KMS-11 (cell line): ENCODE results near the gene ENTREP3.

Experiments used
- H2AFZ ChIP-seq: fragments of 200-600 bp; sonication (generic); 2 replicates; pipeline ENCODE4 v1.6.1; 2016; ENCODE audit warnings: antibody characterized with exemption, mixed run types, low read depth
- H3K27ac ChIP-seq: fragments of 200-600 bp; sonication (generic); 2 replicates; pipeline ENCODE4 v1.6.1; 2016; ENCODE audit warnings: mild to moderate bottlenecking, mixed run types
- H3K27me3 ChIP-seq: fragments of 200-600 bp; sonication (generic); 2 replicates; pipeline ENCODE4 v1.6.1; 2017; ENCODE audit warnings: mild to moderate bottlenecking, low read depth, mixed run types, moderate library complexity; ENCODE audit not compliant: insufficient read depth
- H3K36me3 ChIP-seq: fragments of 200-600 bp; sonication (generic); 2 replicates; pipeline ENCODE4 v1.6.1; 2017; ENCODE audit warnings: mild to moderate bottlenecking, mixed run types; ENCODE audit not compliant: insufficient read depth
- H3K4me1 ChIP-seq: fragments of 200-600 bp; sonication (generic); 2 replicates; pipeline ENCODE4 v1.6.1; 2016; ENCODE audit warnings: mild to moderate bottlenecking, low read depth, mixed run types; ENCODE audit not compliant: poor library complexity, severe bottlenecking
- H3K4me2 ChIP-seq: fragments of 200-600 bp; sonication (generic); 2 replicates; pipeline ENCODE4 v1.7.0; 2016; ENCODE audit warnings: mild to moderate bottlenecking, mixed run types
- H3K4me3 ChIP-seq: fragments of 200-600 bp; sonication (generic); IDR thresholded peaks from 2 replicates; pipeline ENCODE4 v1.6.1; 2017; ENCODE audit warnings: low read depth, low read length, mixed read lengths; ENCODE audit not compliant: insufficient read depth
- H3K79me2 ChIP-seq: fragments of 200-600 bp; sonication (generic); 2 replicates; pipeline ENCODE4 v1.6.1; 2016; ENCODE audit warnings: low read depth, mixed run types; ENCODE audit not compliant: insufficient read depth
- H3K9ac ChIP-seq: fragments of 200-600 bp; sonication (generic); 2 replicates; pipeline ENCODE4 v1.6.1; 2016; ENCODE audit warnings: mild to moderate bottlenecking, mixed run types
- H4K20me1 ChIP-seq: fragments of 200-600 bp; sonication (generic); 2 replicates; pipeline ENCODE4 v1.6.1; 2016; ENCODE audit warnings: mild to moderate bottlenecking, mixed run types; ENCODE audit not compliant: insufficient read depth
- TF ChIP-seq, protein P1 (sequence below): fragments of 200-600 bp; sonication (generic); conservative IDR thresholded peaks from 2 replicates; pipeline ENCODE4 v1.6.1; 2017; ENCODE audit warnings: low read depth, mild to moderate bottlenecking, antibody characterized with exemption, low read length, moderate library complexity, mixed read lengths

The ENTREP3 gene

DNA sequence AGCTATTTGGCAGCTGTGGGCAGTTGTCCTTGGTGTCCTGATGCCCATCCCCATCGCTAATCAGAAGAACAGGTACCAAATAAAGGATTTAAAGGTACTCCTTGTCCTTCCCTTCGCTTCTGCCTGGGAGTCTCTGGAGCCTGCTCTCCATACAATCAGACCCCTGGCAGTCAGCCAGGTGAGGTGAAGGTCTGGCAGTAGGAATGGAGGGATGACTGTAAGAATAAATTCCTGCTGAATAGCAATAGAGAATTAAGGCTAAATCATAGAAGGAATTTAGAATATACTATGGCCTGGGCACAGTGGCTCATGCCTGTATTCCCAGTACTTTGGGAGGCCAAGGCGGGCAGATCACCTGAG is 56.8 kb downstream of the ENTREP3 start:
- Histone ChIP-seq H4K20me1 (no peaks in the 10 kb centered on the region), H3K79me2 (no peaks in the 10 kb centered on the region), H3K4me2 (no peak overlapping the region), H3K27ac (no peak overlapping the region), H3K4me1 (peaks cover 16% of the 10 kb centered on the region), H2AFZ (no peak overlapping the region), H3K9ac (no peak overlapping the region), H3K36me3 (no peaks in the 10 kb centered on the region), H3K4me3 (no peak overlapping the region), H3K27me3 (0 out of 2 replicates have a peak, but pooled peaks cover 4% of the 10 kb centered on the region)
- TF ChIP-seq, protein P1, sequence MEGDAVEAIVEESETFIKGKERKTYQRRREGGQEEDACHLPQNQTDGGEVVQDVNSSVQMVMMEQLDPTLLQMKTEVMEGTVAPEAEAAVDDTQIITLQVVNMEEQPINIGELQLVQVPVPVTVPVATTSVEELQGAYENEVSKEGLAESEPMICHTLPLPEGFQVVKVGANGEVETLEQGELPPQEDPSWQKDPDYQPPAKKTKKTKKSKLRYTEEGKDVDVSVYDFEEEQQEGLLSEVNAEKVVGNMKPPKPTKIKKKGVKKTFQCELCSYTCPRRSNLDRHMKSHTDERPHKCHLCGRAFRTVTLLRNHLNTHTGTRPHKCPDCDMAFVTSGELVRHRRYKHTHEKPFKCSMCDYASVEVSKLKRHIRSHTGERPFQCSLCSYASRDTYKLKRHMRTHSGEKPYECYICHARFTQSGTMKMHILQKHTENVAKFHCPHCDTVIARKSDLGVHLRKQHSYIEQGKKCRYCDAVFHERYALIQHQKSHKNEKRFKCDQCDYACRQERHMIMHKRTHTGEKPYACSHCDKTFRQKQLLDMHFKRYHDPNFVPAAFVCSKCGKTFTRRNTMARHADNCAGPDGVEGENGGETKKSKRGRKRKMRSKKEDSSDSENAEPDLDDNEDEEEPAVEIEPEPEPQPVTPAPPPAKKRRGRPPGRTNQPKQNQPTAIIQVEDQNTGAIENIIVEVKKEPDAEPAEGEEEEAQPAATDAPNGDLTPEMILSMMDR = no peak

DNA sequence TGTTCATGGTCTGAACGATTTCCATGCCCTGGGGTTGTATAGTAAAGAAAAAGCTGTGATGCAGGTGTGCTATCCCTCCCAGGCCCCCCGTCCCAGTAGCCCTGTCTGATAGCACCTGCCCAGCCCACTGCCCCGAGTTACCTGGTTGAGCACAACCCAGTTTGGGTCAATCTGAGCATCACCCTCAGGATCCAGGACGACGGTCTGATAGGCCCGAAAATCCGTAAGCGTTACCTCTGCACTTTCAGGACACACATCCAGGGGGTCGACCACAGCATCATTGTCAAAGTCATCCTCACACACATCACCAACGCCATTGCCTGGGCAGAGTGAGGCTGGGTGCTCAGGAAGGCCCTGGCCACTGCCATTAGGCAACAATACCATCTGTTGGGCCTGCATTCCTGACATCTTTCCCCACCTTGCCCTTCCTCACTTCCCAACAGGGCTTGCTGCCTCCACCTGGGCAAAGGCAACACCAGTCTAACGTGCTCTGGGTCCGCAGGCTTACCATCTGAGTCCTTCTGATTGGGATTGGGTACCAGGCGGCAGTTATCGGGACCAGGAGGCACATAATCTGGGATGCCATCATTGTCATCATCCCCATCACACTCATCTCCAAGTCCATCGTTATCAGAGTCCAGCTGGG is 57.3 kb downstream of the ENTREP3 start:
- TF ChIP-seq, protein P1 = no peak
- Histone ChIP-seq H3K4me3 (no peak overlapping the region), H3K36me3 (no peaks in the 10 kb centered on the region), H3K9ac (no peak overlapping the region), H4K20me1 (no peaks in the 10 kb centered on the region), H3K4me2 (no peak overlapping the region), H3K79me2 (no peaks in the 10 kb centered on the region), H3K27ac (no peak overlapping the region), H2AFZ (no peak overlapping the region), H3K27me3 (0 out of 2 replicates have a peak, but pooled peaks cover 4% of the 10 kb centered on the region), H3K4me1 (peaks cover 19% of the 10 kb centered on the region)
